ENCODE measurements around the gene CHRM3. TPM values are rescaled to one million over a fixed set of nuclear protein-coding genes. Genes with fewer than 3 reads are reported as not detected.

CHRM3 gene
- total RNA-seq, 1 donor from 2014 or later, result 1.1 TPM

DNA sequence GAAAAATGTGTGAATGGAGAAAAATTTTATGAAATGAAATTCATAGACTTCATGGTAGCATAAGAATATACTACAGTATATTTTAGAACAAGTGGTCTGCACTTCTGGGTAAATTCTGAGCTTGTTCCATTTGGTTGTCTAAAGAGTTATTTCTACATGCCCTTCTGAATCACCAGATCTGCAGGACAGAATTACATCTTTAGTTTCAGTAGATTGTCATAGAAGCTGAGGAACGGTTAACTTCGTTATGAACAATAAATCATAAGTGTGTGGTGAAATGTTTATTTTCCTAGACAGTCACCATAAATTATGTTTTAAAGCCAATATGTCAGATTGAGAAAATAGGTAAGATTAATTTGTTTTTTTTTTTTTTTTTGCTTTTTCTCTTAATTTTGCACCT lies 30.9 kb downstream of the CHRM3 start:
- Mint-ChIP-seq H3K36me3 (ENCODE audit: low read depth, unreplicated experiment) (no peaks in the 10 kb centered on the region), H3K27me3 (ENCODE audit: low read depth, unreplicated experiment) (no peaks in the 10 kb centered on the region), H3K4me1 (ENCODE audit: low read depth, unreplicated experiment) (no peaks in the 10 kb centered on the region), H3K4me3 (ENCODE audit: unreplicated experiment) (no peak overlapping the region), H3K9me3 (ENCODE audit: unreplicated experiment) (peaks cover 3% of the 10 kb centered on the region), H3K27ac (ENCODE audit: unreplicated experiment) (no peak overlapping the region)
- no peaks in the 10 kb centered on the region for H4K20me1 ChIP-seq (ENCODE audit: insufficient read depth, low read length)
- no peak for FAIRE-seq
- no peaks in the 10 kb centered on the region for H3K9me3 ChIP-seq (ENCODE audit: insufficient read depth, low read depth, low read length)
- H3K4me2 ChIP-seq (ENCODE audit: low read length), result no peak overlapping the region
- no peaks in the 10 kb centered on the region for H3K4me1 ChIP-seq (ENCODE audit: insufficient read depth, low read length)
- no peak overlapping the region for H3K9ac ChIP-seq (ENCODE audit: low read length)
- H3K4me3 ChIP-seq (ENCODE audit: insufficient read depth, low read depth, low read length), result no peak overlapping the region
- H3K36me3 ChIP-seq (ENCODE audit: insufficient read depth, low read length), result no peaks in the 10 kb centered on the region
- no peak overlapping the region for H2AFZ ChIP-seq (ENCODE audit: low read depth, low read length)
- TF ChIP-seq EZH2 (IDR thresholded peaks at IDR 0.05; ENCODE audit: insufficient read depth, low read length) (no peak), CTCF (IDR thresholded peaks at IDR 0.05; ENCODE audit: insufficient read depth, low read depth, low read length) (no peak)
- no peaks in the 10 kb centered on the region for H3K27me3 ChIP-seq (ENCODE audit: insufficient read depth, low read length)
- H3K79me2 ChIP-seq (ENCODE audit: insufficient read depth, low read length), result no peaks in the 10 kb centered on the region
- no peak for DNase-seq (ENCODE audit: low read depth)
- no peak overlapping the region for H3K27ac ChIP-seq (ENCODE audit: low read depth, low read length)

- no peaks in the 10 kb centered on the region for H3K79me2 ChIP-seq (ENCODE audit: insufficient read depth, low read length)
- H3K27me3 Mint-ChIP-seq (ENCODE audit: low read depth, unreplicated experiment), result no peaks in the 10 kb centered on the region
- H3K4me3 Mint-ChIP-seq (ENCODE audit: unreplicated experiment), result no peak overlapping the region
- FAIRE-seq, result no peak
- no peaks in the 10 kb centered on the region for H3K9me3 ChIP-seq (ENCODE audit: insufficient read depth, low read depth, low read length)
- no peaks in the 10 kb centered on the region for H4K20me1 ChIP-seq (ENCODE audit: insufficient read depth, low read length)
- no peaks in the 10 kb centered on the region for H3K27me3 ChIP-seq (ENCODE audit: insufficient read depth, low read length)
- H3K4me1 Mint-ChIP-seq (ENCODE audit: low read depth, unreplicated experiment), result no peaks in the 10 kb centered on the region
- no peaks in the 10 kb centered on the region for H3K36me3 ChIP-seq (ENCODE audit: insufficient read depth, low read length)
- H3K4me2 ChIP-seq (ENCODE audit: low read length), result no peak overlapping the region
- TF ChIP-seq EZH2 (IDR thresholded peaks at IDR 0.05; ENCODE audit: insufficient read depth, low read length), result no peak
- no peak for TF ChIP-seq CTCF (IDR thresholded peaks at IDR 0.05; ENCODE audit: insufficient read depth, low read depth, low read length)
- H3K9me3 Mint-ChIP-seq (ENCODE audit: unreplicated experiment), result no peaks in the 10 kb centered on the region
- no peak overlapping the region for H3K4me3 ChIP-seq (ENCODE audit: insufficient read depth, low read depth, low read length)
- H3K27ac Mint-ChIP-seq (ENCODE audit: unreplicated experiment), result no peak overlapping the region
- no peak overlapping the region for H2AFZ ChIP-seq (ENCODE audit: low read depth, low read length)
- no peak for DNase-seq (ENCODE audit: low read depth)
- no peaks in the 10 kb centered on the region for H3K36me3 Mint-ChIP-seq (ENCODE audit: low read depth, unreplicated experiment)
- H3K4me1 ChIP-seq (ENCODE audit: insufficient read depth, low read length), result no peaks in the 10 kb centered on the region
- H3K9ac ChIP-seq (ENCODE audit: low read length), result no peak overlapping the region
- no peak overlapping the region for H3K27ac ChIP-seq (ENCODE audit: low read depth, low read length)
Measured at GRCh38 chr1:239417986-239418640, 31.7 kb downstream of the CHRM3 start.

DNA sequence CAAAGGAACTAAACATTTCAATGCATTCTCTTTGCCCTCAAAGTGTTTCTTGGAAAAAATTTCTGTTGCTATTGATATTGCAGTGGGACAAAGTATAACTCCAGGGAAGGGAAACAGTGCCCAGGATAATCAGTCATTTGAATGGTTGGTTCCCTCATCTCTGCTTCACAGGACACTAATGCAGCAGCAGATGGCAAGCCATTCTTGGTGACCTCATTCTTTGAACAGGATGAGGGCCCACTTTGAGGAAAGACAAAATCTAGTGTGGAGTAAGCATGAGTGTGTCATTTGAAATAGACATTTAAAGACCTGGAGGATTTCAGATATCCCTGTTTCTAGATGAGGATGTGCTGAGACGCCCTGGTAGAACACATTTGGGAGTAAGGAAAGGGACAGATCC lies 32.3 kb downstream of the CHRM3 start:
- Histone ChIP-seq H3K27ac (ENCODE audit: low read depth, low read length) (no peak overlapping the region), H3K27me3 (ENCODE audit: insufficient read depth, low read length) (no peaks in the 10 kb centered on the region), H3K36me3 (ENCODE audit: insufficient read depth, low read length) (no peaks in the 10 kb centered on the region), H3K4me2 (ENCODE audit: low read length) (no peak overlapping the region), H3K9me3 (ENCODE audit: insufficient read depth, low read depth, low read length) (no peaks in the 10 kb centered on the region), H3K79me2 (ENCODE audit: insufficient read depth, low read length) (no peaks in the 10 kb centered on the region), H3K4me1 (ENCODE audit: insufficient read depth, low read length) (no peaks in the 10 kb centered on the region), H2AFZ (ENCODE audit: low read depth, low read length) (no peak overlapping the region), H3K4me3 (ENCODE audit: insufficient read depth, low read depth, low read length) (no peak overlapping the region), H3K9ac (ENCODE audit: low read length) (no peak overlapping the region), H4K20me1 (ENCODE audit: insufficient read depth, low read length) (no peaks in the 10 kb centered on the region)
- Mint-ChIP-seq H3K4me1 (ENCODE audit: low read depth, unreplicated experiment) (no peaks in the 10 kb centered on the region), H3K9me3 (ENCODE audit: unreplicated experiment) (no peaks in the 10 kb centered on the region), H3K27ac (ENCODE audit: unreplicated experiment) (no peak overlapping the region), H3K4me3 (ENCODE audit: unreplicated experiment) (no peak overlapping the region), H3K36me3 (ENCODE audit: low read depth, unreplicated experiment) (no peaks in the 10 kb centered on the region), H3K27me3 (ENCODE audit: low read depth, unreplicated experiment) (no peaks in the 10 kb centered on the region)
- FAIRE-seq, result no peak
- TF ChIP-seq EZH2 (IDR thresholded peaks at IDR 0.05; ENCODE audit: insufficient read depth, low read length) (no peak), CTCF (IDR thresholded peaks at IDR 0.05; ENCODE audit: insufficient read depth, low read depth, low read length) (no peak)
- no peak for DNase-seq (ENCODE audit: low read depth)

All from astrocyte (in vitro differentiated cells and primary cell).